GM10248 (cell line): Measurements from ENCODE around the gene PRELP.

Source experiments
- CTCF ChIA-PET: fragments of 300-600 bp; sonication (Branson Sonifier 250); formaldehyde crosslinking; extraction: SDS; loops from one replicate; lab custom pipeline; 2021; ENCODE audit warnings: antibody characterized with exemption; lab: Yijun Ruan, JAX
- POLR2A ChIA-PET: fragments of 350-650 bp; sonication (Branson Sonifier 250); formaldehyde crosslinking; extraction: SDS; loops from one replicate; lab custom pipeline; 2020; ENCODE audit warnings: antibody characterized with exemption; lab: Yijun Ruan, JAX
- DNase-seq: peaks from one replicate; pipeline ENCODE4 v3.0.0; 2012; ENCODE audit errors: extremely low spot score
- CTCF ChIP-seq: IDR thresholded peaks from 2 replicates; pipeline ENCODE4 v1.5.1; 2012; ENCODE audit warnings: mild to moderate bottlenecking, low read depth; ENCODE audit errors: extremely low read depth, missing control alignments, control extremely low read depth

The PRELP gene

GRCh38 chr1:203492748-203493130 lies 17.1 kb downstream of the PRELP start:
- CTCF ChIA-PET, result interaction anchor here (1.1 to 8.3 kb wide), 3 partner anchors 150 to 225 kb away, joined by 3 to 191 read pairs (median 5); no protein-coding TSS in a partner anchor
- POLR2A ChIA-PET, result no interaction called here
- DNase-seq, result no peak
- TF ChIP-seq CTCF, result no peak

GRCh38 chr1:203493901-203494300 lies 18.3 kb downstream of the PRELP start, which contains the start of gene OPTC:
Gene OPTC (plus strand): TSS chr1:203494153. CDS start chr1:203496006, 1,853 bp downstream.
- no peak for TF ChIP-seq CTCF
- CTCF ChIA-PET, result interaction anchor here (0.7 to 3.1 kb wide), 9 partner anchors 8 to 226 kb away, joined by 3 to 20 read pairs (median 3); no protein-coding TSS in a partner anchor

GRCh38 chr1:203495845-203496244 lies 20.2 kb downstream of the PRELP start:
- no peak for DNase-seq
- ChIA-PET POLR2A (no interaction called here), CTCF (interaction anchor here (0.7 to 3.1 kb wide), 2 partner anchors 8 to 223 kb away, joined by 3 to 20 read pairs; no protein-coding TSS in a partner anchor)
- TF ChIP-seq CTCF, result no peak

More at GRCh38 chr1:203493901-203494300, 18.3 kb downstream of the PRELP start, which contains the start of gene OPTC:
- DNase-seq, result no peak
- POLR2A ChIA-PET, result no interaction called here

- no peak for TF ChIP-seq CTCF
- POLR2A ChIA-PET, result no interaction called here
- CTCF ChIA-PET, result interaction anchor here (1.1 to 1.5 kb wide), 3 partner anchors 10 to 230 kb away, joined by 3 to 8 read pairs (median 4); no protein-coding TSS in a partner anchor
- DNase-seq, result no peak
These were observed 21.7 kb downstream of the PRELP start for GRCh38 chr1:203497269-203497777.

GRCh38 chr1:203499643-203500278 lies 24.2 kb downstream of the PRELP start:
- ChIA-PET CTCF (interaction anchor here (1.4 to 1.9 kb wide), 3 partner anchors 12 to 233 kb away, joined by 3 to 17 read pairs (median 4); no protein-coding TSS in a partner anchor), POLR2A (no interaction called here)

More at GRCh38 chr1:203499643-203500278, 24.2 kb downstream of the PRELP start:
- DNase-seq, result no peak
- TF ChIP-seq CTCF, result no peak
